IMR-90 (cell line): ENCODE measurements around the gene TRIM24. TPM values are rescaled to one million over a fixed set of nuclear protein-coding genes. Genes with fewer than 3 reads are reported as not detected.

ENCODE experiments used
- ATAC-seq: fragments of 200-7000 bp; cut with Tn5 transposase; 2 replicates; pipeline ENCODE4 v1.9.1; 2020; ENCODE audit warnings: low read depth, mild to moderate bottlenecking, moderate library complexity
- BruUV-seq: library from RNA; stranded (reverse); fragments of 400-500 nt; replicated peaks from 2 replicates; lab custom pipeline; 2021; lab: Mats Ljungman, UMichigan
- CTCF ChIA-PET: fragments of 300-600 bp; formaldehyde crosslinking; extraction: SDS; loops from one replicate; lab custom pipeline; 2021; ENCODE audit warnings: antibody characterized with exemption; lab: Yijun Ruan, JAX
- POLR2A ChIA-PET: fragments of 300-600 bp; sonication (Branson Sonifier 250); formaldehyde crosslinking; loops from one replicate; lab custom pipeline; 2022; ENCODE audit warnings: antibody characterized with exemption; ENCODE audit not compliant: unreplicated experiment; lab: Charles Lee
- DNase-seq: peaks from one replicate; pipeline ENCODE4 v3.0.0; 2013
- H2AFZ ChIP-seq: replicated peaks from 2 replicates; pipeline ENCODE3; 2013; ENCODE audit warnings: low read length, mild to moderate bottlenecking; ENCODE audit not compliant: poor library complexity
- H2AK5ac ChIP-seq: 2 replicates; pipeline ENCODE4 v1.6.1; 2013; ENCODE audit warnings: low read depth, low read length, inconsistent platforms
- H2AK9ac ChIP-seq: replicated peaks from 2 replicates; pipeline ENCODE3; 2013; ENCODE audit warnings: mild to moderate bottlenecking, low read depth, low read length, moderate library complexity; ENCODE audit not compliant: poor library complexity
- H2BK120ac ChIP-seq: 2 replicates; pipeline ENCODE4 v1.6.1; 2013; ENCODE audit warnings: low read depth, low read length, inconsistent platforms
- H2BK15ac ChIP-seq: 3 replicates; pipeline ENCODE4 v1.6.1; 2013; ENCODE audit warnings: low read depth, low read length, inconsistent platforms
- H2BK20ac ChIP-seq: 2 replicates; pipeline ENCODE4 v1.6.1; 2013; ENCODE audit warnings: low read depth, mild to moderate bottlenecking, inconsistent platforms, low read length, moderate library complexity
- H2BK5ac ChIP-seq: 2 replicates; pipeline ENCODE4 v1.6.1; 2013; ENCODE audit warnings: mild to moderate bottlenecking, low read depth, low read length, inconsistent platforms; ENCODE audit not compliant: poor library complexity, severe bottlenecking
- H3K14ac ChIP-seq: replicated peaks from 2 replicates; pipeline ENCODE4 v1.6.1; 2013; ENCODE audit warnings: low read depth, low read length, inconsistent platforms
- H3K18ac ChIP-seq: 2 replicates; pipeline ENCODE4 v1.6.1; 2013; ENCODE audit warnings: low read depth, low read length, control low read depth
- H3K23ac ChIP-seq: 2 replicates; pipeline ENCODE4 v1.6.1; 2013; ENCODE audit warnings: low read depth, low read length, inconsistent platforms
- H3K27ac ChIP-seq: 2 replicates; pipeline ENCODE4 v1.5.1; 2013; ENCODE audit warnings: mild to moderate bottlenecking, control low read depth, low read length; ENCODE audit not compliant: insufficient read depth
- H3K27me3 ChIP-seq: 2 replicates; pipeline ENCODE4 v1.6.1; 2013; ENCODE audit warnings: low read length; ENCODE audit not compliant: control insufficient read depth, insufficient read depth
- H3K36me3 ChIP-seq: 2 replicates; pipeline ENCODE4 v1.6.1; 2013; ENCODE audit warnings: low read length, mixed read lengths; ENCODE audit not compliant: control insufficient read depth, insufficient read depth
- H3K4ac ChIP-seq: 2 replicates; pipeline ENCODE4 v1.6.1; 2013; ENCODE audit warnings: low read depth, low read length, inconsistent platforms
- H3K4me1 ChIP-seq: 2 replicates; pipeline ENCODE4 v1.6.1; 2013; ENCODE audit warnings: low read length, mixed read lengths; ENCODE audit not compliant: control insufficient read depth, insufficient read depth
- H3K4me2 ChIP-seq: 2 replicates; pipeline ENCODE4 v1.6.1; 2013; ENCODE audit warnings: low read depth, mild to moderate bottlenecking, control low read depth, low read length, moderate library complexity
- H3K4me3 ChIP-seq: 2 replicates; pipeline ENCODE4 v1.5.1; 2013; ENCODE audit warnings: low read depth, mild to moderate bottlenecking, control low read depth, low read length, moderate library complexity; ENCODE audit not compliant: insufficient read depth
- H3K56ac ChIP-seq: 2 replicates; pipeline ENCODE4 v1.6.1; 2013; ENCODE audit warnings: low read length, inconsistent platforms; ENCODE audit not compliant: insufficient read depth; ENCODE audit errors: extremely low read depth
- H3K79me1 ChIP-seq, 2 experiments: 2 replicates each; pipeline ENCODE4 v1.6.1; 2013; ENCODE audit warnings: low read length in 2 of 2, inconsistent platforms in 1 of 2, low read depth in 1 of 2
- H3K9ac ChIP-seq: 2 replicates; pipeline ENCODE4 v1.6.1; 2013; ENCODE audit warnings: low read depth, low read length, control low read depth
- H3K9me1 ChIP-seq: 2 replicates; pipeline ENCODE4 v1.6.1; 2013; ENCODE audit warnings: low read length, inconsistent platforms; ENCODE audit not compliant: insufficient read depth
- H3K9me3 ChIP-seq: 2 replicates; pipeline ENCODE4 v1.6.1; 2013; ENCODE audit warnings: low read length; ENCODE audit not compliant: control insufficient read depth, insufficient read depth
- H4K20me1 ChIP-seq: 2 replicates; pipeline ENCODE4 v1.6.1; 2013; ENCODE audit warnings: low read length, inconsistent platforms; ENCODE audit not compliant: insufficient read depth
- H4K5ac ChIP-seq: 2 replicates; pipeline ENCODE4 v1.6.1; 2013; ENCODE audit warnings: mild to moderate bottlenecking, low read depth, low read length, control low read depth
- H4K8ac ChIP-seq, 2 experiments: 2 replicates each; pipeline ENCODE4 v1.6.1; 2013; ENCODE audit warnings: low read depth in 2 of 2, low read length in 2 of 2, control low read depth in 1 of 2, inconsistent platforms in 1 of 2
- H4K91ac ChIP-seq: 2 replicates; pipeline ENCODE4 v1.6.1; 2013; ENCODE audit warnings: low read depth, low read length, inconsistent platforms; ENCODE audit not compliant: insufficient read depth
- BHLHE40 ChIP-seq: fragments of 150-350 bp; IDR thresholded peaks from 2 replicates; pipeline ENCODE4 v1.6.1; 2016; ENCODE audit warnings: mild to moderate bottlenecking, low read depth, low read length
- CEBPB ChIP-seq: IDR thresholded peaks from 2 replicates; pipeline ENCODE4 v1.6.1; 2012; ENCODE audit warnings: low read depth, low read length, improper control_type of control experiment
- CHD1 ChIP-seq: IDR thresholded peaks from 2 replicates; pipeline ENCODE4 v1.6.1; 2012; ENCODE audit warnings: low read depth, low read length, improper control_type of control experiment
- CTCF ChIP-seq: conservative IDR thresholded peaks from 2 replicates; pipeline ENCODE4 v1.5.1; 2012; ENCODE audit warnings: mild to moderate bottlenecking, low read depth, low read length, improper control_type of control experiment
- MAFK ChIP-seq: IDR thresholded peaks from 2 replicates; pipeline ENCODE4 v1.6.1; 2012; ENCODE audit warnings: low read depth, low read length, improper control_type of control experiment
- MAZ ChIP-seq: IDR thresholded peaks from 2 replicates; pipeline ENCODE4 v1.6.1; 2012; ENCODE audit warnings: low read depth, mild to moderate bottlenecking, low read length, improper control_type of control experiment, moderate library complexity, borderline replicate concordance
- NFE2L2 ChIP-seq: fragments of 150-350 bp; IDR thresholded peaks from 2 replicates; pipeline ENCODE4 v1.6.1; 2016; ENCODE audit warnings: low read depth, mild to moderate bottlenecking, low read length
- POLR2A ChIP-seq: IDR thresholded peaks from 2 replicates; pipeline ENCODE4 v1.6.1; 2012; ENCODE audit warnings: mild to moderate bottlenecking, low read depth, low read length
- RAD21 ChIP-seq: IDR thresholded peaks from 2 replicates; pipeline ENCODE4 v1.6.1; 2012; ENCODE audit warnings: low read length, improper control_type of control experiment
- RCOR1 ChIP-seq: IDR thresholded peaks from 2 replicates; pipeline ENCODE4 v1.6.1; 2012; ENCODE audit warnings: mild to moderate bottlenecking, low read length, improper control_type of control experiment; ENCODE audit not compliant: insufficient replicate concordance
- RFX5 ChIP-seq: IDR thresholded peaks from 2 replicates; pipeline ENCODE4 v1.8.0; 2012; ENCODE audit warnings: low read depth, mild to moderate bottlenecking, low read length, moderate library complexity
- SMC3 ChIP-seq: fragments of 150-350 bp; IDR thresholded peaks from 2 replicates; pipeline ENCODE4 v1.6.1; 2016; ENCODE audit warnings: low read depth, mild to moderate bottlenecking, antibody characterized with exemption, low read length, moderate library complexity
- USF2 ChIP-seq: fragments of 150-350 bp; IDR thresholded peaks from 2 replicates; pipeline ENCODE4 v1.6.1; 2017; ENCODE audit warnings: mild to moderate bottlenecking, antibody characterized with exemption, low read length, low read depth
- WGBS, 2 experiments: methylation state at CpG; one replicate each; pipeline versions ENCODE4 v1.1.5 to v1.1.7; 2013; ENCODE audit warnings: missing lambda C conversion rate in 2 of 2; ENCODE audit not compliant: insufficient read length in 1 of 2; ENCODE audit errors: extremely low coverage in 2 of 2; 5-methylcytosine and 5-hydroxymethylcytosine counted together
- dilution Hi-C: fragments of 300-500 bp; cut with HindIII; formaldehyde crosslinking; loops from one replicate; pipeline ENCODE4 v1.14.3; 2018; ENCODE audit warnings: low sequenced_read_pairs; ENCODE audit not compliant: unreplicated experiment
- in situ Hi-C: fragments of 300-500 bp; cut with MboI; formaldehyde crosslinking; loops from 3 replicates; pipeline ENCODE4 v1.14.3; 2019; ENCODE audit warnings: low sequenced_read_pairs, inconsistent platforms, mixed read lengths
- intact Hi-C: fragments of 100-400 bp; cut with micrococcal nuclease; formaldehyde crosslinking; loops from 2 replicates; pipeline ENCODE4 v1.10.0; 2022
- polyA plus RNA-seq, 3 experiments: library from polyadenylated mRNA; depleted of rRNA; stranded (reverse); fragments of >200 nt; gene quantifications; 2 replicates each; pipeline ENCODE4 v1.2.3, GENCODE V29; 2012; ENCODE audit warnings: low replicate concordance in 1 of 3
- total RNA-seq: library from RNA; depleted of rRNA; stranded (reverse); fragments of >200 nt; gene quantifications from 2 replicates; pipeline ENCODE4 v1.2.3, GENCODE V29; 2012

TRIM24 gene
- total and polyA plus RNA-seq, 2 of the 4 experiments (the other 2 are of a cell fraction): 4.1 to 5.7 TPM

DNA sequence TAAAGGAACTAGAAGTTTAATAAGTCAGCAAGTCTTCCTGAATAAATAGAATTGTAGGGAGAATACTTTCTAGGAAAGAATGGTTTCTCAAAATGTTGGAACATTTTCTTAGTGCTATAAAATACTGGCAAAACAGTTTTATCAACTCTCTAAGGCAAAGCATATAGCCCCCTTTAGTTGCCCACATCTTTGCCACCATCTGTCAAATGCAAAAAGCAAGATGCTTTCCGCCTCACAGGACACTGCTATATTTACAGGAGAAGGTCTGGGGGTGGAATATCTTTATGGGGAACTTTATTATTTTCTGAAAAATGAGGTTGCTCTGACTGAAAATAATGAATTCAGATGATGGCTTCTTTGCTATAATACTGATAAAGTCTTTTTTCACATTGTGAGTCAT lies 162.8 kb downstream of the TRIM24 start:
- no peak overlapping the region for H2AK5ac ChIP-seq
- dilution Hi-C loops (no loop called here), in situ Hi-C loops (no loop called here), intact Hi-C loops (no loop called here)
- H2BK120ac ChIP-seq: no peak overlapping the region
- POLR2A ChIA-PET: no interaction called here
- H3K36me3 ChIP-seq: no peaks in the 10 kb centered on the region
- no peak overlapping the region for H3K23ac ChIP-seq
- H3K9me1 ChIP-seq: no peaks in the 10 kb centered on the region
- no peak overlapping the region for H3K4me3 ChIP-seq
- no peak overlapping the region for H3K14ac ChIP-seq
- no peak for DNase-seq
- H3K18ac ChIP-seq: no peak overlapping the region
- BruUV-seq: no TSS peak
- no peaks in the 10 kb centered on the region for H3K4me1 ChIP-seq
- H3K4ac ChIP-seq: no peak overlapping the region
- no CpG with 5 or more reads among the region's 1 CpG for whole genome bisulfite sequencing, 2 experiments
- no peak overlapping the region for H2AFZ ChIP-seq
- H2BK20ac ChIP-seq: no peak overlapping the region
- no peak overlapping the region for H2AK9ac ChIP-seq
- peaks cover 2% of the 10 kb centered on the region; the same call in 1 of the 2 replicates for H3K9me3 ChIP-seq
- no peak overlapping the region for H4K8ac ChIP-seq
- no peak overlapping the region for H3K56ac ChIP-seq
- H3K4me2 ChIP-seq: no peak overlapping the region
- no peak overlapping the region for H2BK15ac ChIP-seq
- H3K27ac ChIP-seq: no peak overlapping the region
- H3K79me1 ChIP-seq: no peaks in the 10 kb centered on the region
- no peak for ATAC-seq
- CTCF ChIA-PET: no interaction called here
- no peak overlapping the region for H3K9ac ChIP-seq
- H3K27me3 ChIP-seq: no peaks in the 10 kb centered on the region
- H4K5ac ChIP-seq: no peak overlapping the region
- no peak overlapping the region for H2BK5ac ChIP-seq
- TF ChIP-seq POLR2A: no peak
- no peak for TF ChIP-seq SMC3
- no peak for TF ChIP-seq CEBPB
- TF ChIP-seq CTCF: no peak
- no peak for TF ChIP-seq MAZ
- TF ChIP-seq NFE2L2: no peak
- TF ChIP-seq CHD1: no peak
- TF ChIP-seq MAFK: no peak
- no peak for TF ChIP-seq RAD21
- TF ChIP-seq RFX5: no peak
- no peak for TF ChIP-seq RCOR1
- no peak for TF ChIP-seq BHLHE40
- no peak for TF ChIP-seq USF2
- H4K20me1 ChIP-seq: no peaks in the 10 kb centered on the region
- H4K91ac ChIP-seq: no peak overlapping the region
